ENCODE measurements around the gene SGPL1.

The SGPL1 gene

DNA sequence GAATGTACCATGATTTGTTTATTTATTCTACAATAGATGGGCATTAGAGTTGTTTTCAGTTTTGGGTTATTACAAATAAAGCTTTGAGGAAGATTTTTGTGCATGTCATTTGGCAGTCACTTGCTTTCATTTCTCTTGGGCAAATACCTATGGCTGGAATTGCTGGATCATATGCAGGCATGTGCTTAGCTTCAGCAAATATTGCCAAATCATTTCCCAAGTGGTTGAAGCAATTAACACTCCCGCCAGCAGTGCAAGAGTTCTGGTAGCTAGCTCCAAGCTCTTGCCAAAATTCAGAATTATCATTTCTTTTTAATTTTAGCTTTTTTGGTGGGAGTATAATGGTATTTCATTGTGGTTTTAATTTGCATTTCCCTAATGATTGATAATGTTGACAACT lies 105.5 kb downstream of the SGPL1 start:
- H3K23ac ChIP-seq (ENCODE audit: low read length) = no peak overlapping the region
- DNase-seq = no peak
- no peak overlapping the region for H2BK120ac ChIP-seq (ENCODE audit: insufficient read depth, low read length, poor library complexity)
- H2AK5ac ChIP-seq (ENCODE audit: low read length) = no peak overlapping the region
- no peak overlapping the region for H4K8ac ChIP-seq (ENCODE audit: low read depth, low read length)
- no peaks in the 10 kb centered on the region for H3K79me2 ChIP-seq (ENCODE audit: control insufficient read depth, insufficient read depth, low read length, poor library complexity)
- no peaks in the 10 kb centered on the region for H3K4me1 ChIP-seq (ENCODE audit: control insufficient read depth in 1 of 2, insufficient read depth in 2 of 2, low read length in 2 of 2)
- no peaks in the 10 kb centered on the region for H3K36me3 ChIP-seq (ENCODE audit: control insufficient read depth in 1 of 2, insufficient read depth in 2 of 2, low read length in 2 of 2)
- WGBS (ENCODE audit: extremely low coverage, insufficient coverage, insufficient read length) = no CpG with 5 or more reads among the region's 1 CpG
- H4K91ac ChIP-seq (ENCODE audit: low read depth, low read length) = no peak overlapping the region
- no peaks in the 10 kb centered on the region for H3K27me3 ChIP-seq (ENCODE audit: insufficient read depth, low read length)
- H2BK12ac ChIP-seq (ENCODE audit: low read length) = no peak overlapping the region
- H2AFZ ChIP-seq (ENCODE audit: insufficient read depth, low read length, poor library complexity) = no peak overlapping the region
- no peak overlapping the region for H2BK5ac ChIP-seq (ENCODE audit: low read depth, low read length, poor library complexity)
- H3K18ac ChIP-seq (ENCODE audit: low read length) = no peak overlapping the region
- H3K4ac ChIP-seq (ENCODE audit: low read depth, low read length) = no peak overlapping the region
- H4K12ac ChIP-seq (ENCODE audit: low read depth, low read length) = no peak overlapping the region
- no peak overlapping the region for H3K27ac ChIP-seq (ENCODE audit: low read depth, low read length)
- H3K4me3 ChIP-seq (ENCODE audit: low read depth, low read length) = no peak overlapping the region
- H3K79me1 ChIP-seq (ENCODE audit: low read length) = no peaks in the 10 kb centered on the region
- H3K4me2 ChIP-seq (ENCODE audit: low read length) = no peak overlapping the region
- H3K9me3 ChIP-seq (ENCODE audit: insufficient read depth, low read depth, low read length) = peaks cover 1% of the 10 kb centered on the region
- H3K14ac ChIP-seq (ENCODE audit: low read length) = no peak overlapping the region
- H3K9ac ChIP-seq (ENCODE audit: low read length) = no peak overlapping the region

DNA sequence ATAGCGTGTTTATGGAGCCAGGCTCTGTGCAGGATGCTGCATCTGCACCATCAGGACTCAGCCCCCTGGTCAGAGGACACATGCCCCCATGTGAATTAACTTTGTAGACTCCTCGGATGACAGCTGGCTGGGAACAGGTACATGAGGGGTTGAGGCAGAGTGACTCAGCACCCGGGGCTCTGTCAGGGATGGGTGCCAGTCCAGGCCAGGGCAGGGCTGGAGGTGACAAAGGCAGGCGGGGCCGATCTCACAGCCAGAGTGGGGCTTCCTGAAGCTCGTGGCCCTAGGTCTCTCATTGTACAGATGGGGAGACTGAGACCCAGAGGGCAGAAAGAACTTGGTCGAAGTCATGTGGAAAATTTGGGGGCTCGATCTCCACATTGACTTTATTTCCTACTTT lies 107.9 kb downstream of the SGPL1 start:
- no peaks in the 10 kb centered on the region for H3K79me2 ChIP-seq (ENCODE audit: control insufficient read depth, insufficient read depth, low read length, poor library complexity)
- H3K4ac ChIP-seq (ENCODE audit: low read depth, low read length) = no peak overlapping the region
- H2AFZ ChIP-seq (ENCODE audit: insufficient read depth, low read length, poor library complexity) = no peak overlapping the region
- H2AK5ac ChIP-seq (ENCODE audit: low read length) = no peak overlapping the region
- H3K4me2 ChIP-seq (ENCODE audit: low read length) = no peak overlapping the region
- no peak overlapping the region for H3K14ac ChIP-seq (ENCODE audit: low read length)
- H3K9me3 ChIP-seq (ENCODE audit: insufficient read depth, low read depth, low read length) = no peaks in the 10 kb centered on the region
- DNase-seq = no peak
- H3K27ac ChIP-seq (ENCODE audit: low read depth, low read length) = no peak overlapping the region
- no peak overlapping the region for H2BK12ac ChIP-seq (ENCODE audit: low read length)
- no peaks in the 10 kb centered on the region for H3K27me3 ChIP-seq (ENCODE audit: insufficient read depth, low read length)
- H4K12ac ChIP-seq (ENCODE audit: low read depth, low read length) = no peak overlapping the region
- no peaks in the 10 kb centered on the region for H3K79me1 ChIP-seq (ENCODE audit: low read length)
- no peaks in the 10 kb centered on the region for H3K36me3 ChIP-seq (ENCODE audit: control insufficient read depth in 1 of 2, insufficient read depth in 2 of 2, low read length in 2 of 2)
- H4K91ac ChIP-seq (ENCODE audit: low read depth, low read length) = no peak overlapping the region
- H2BK120ac ChIP-seq (ENCODE audit: insufficient read depth, low read length, poor library complexity) = no peak overlapping the region
- no peak overlapping the region for H2BK5ac ChIP-seq (ENCODE audit: low read depth, low read length, poor library complexity)
- no peaks in the 10 kb centered on the region for H3K4me1 ChIP-seq (ENCODE audit: control insufficient read depth in 1 of 2, insufficient read depth in 2 of 2, low read length in 2 of 2)
- no peak overlapping the region for H4K8ac ChIP-seq (ENCODE audit: low read depth, low read length)
- no CpG with 5 or more reads among the region's 8 CpGs for WGBS (ENCODE audit: extremely low coverage, insufficient coverage, insufficient read length)
- no peak overlapping the region for H3K23ac ChIP-seq (ENCODE audit: low read length)
- no peak overlapping the region for H3K18ac ChIP-seq (ENCODE audit: low read length)
- no peak overlapping the region for H3K9ac ChIP-seq (ENCODE audit: low read length)
- no peak overlapping the region for H3K4me3 ChIP-seq (ENCODE audit: low read depth, low read length)

DNA sequence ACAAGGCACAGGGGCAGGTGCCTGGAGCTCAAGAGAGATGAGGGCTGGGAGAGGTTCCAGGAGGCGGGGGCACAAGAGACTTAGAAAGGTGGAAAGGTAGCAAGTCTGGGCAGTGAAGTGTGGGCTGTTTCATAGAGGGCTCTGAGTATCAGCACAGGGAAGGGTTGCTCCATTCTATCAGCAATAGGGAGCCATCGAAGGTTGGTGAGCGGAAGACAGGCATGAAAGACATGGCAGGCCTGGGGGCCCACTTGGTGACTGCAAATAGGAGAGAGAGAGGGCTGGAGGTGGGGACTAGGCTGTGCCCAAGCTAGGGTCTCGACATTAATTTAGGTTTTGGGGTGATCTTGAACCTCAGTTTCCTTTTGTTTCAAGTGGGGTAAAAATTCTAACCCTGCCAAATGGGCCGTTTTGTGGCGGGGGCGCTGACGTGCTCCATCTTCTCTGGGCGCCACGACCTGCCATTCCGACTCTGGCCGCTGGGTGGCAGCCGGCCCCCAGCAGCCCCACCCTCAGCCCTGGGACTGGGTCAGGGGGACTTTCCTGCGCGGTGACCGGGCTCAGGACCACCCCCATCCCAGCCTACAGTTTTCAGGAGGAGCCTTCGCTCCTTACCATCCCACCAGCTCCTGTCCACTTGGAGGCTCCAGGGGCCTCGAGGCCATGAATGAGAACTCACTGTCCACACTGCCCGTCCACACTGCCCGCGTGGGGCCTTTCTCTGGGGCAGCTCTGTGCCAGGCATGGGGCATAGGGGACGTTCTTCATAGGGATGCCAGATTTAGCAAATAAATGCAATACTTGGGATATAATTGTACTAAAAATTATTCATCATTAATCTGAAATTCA lies 109.9 kb downstream of the SGPL1 start:
- H2AFZ ChIP-seq (ENCODE audit: insufficient read depth, low read length, poor library complexity) = no peak overlapping the region
- H3K4ac ChIP-seq (ENCODE audit: low read depth, low read length) = no peak overlapping the region
- no peak overlapping the region for H3K23ac ChIP-seq (ENCODE audit: low read length)
- WGBS (ENCODE audit: extremely low coverage, insufficient coverage, insufficient read length) = no CpG with 5 or more reads among the region's 22 CpGs
- H3K4me2 ChIP-seq (ENCODE audit: low read length) = no peak overlapping the region
- H3K9me3 ChIP-seq (ENCODE audit: insufficient read depth, low read depth, low read length) = no peaks in the 10 kb centered on the region
- H3K18ac ChIP-seq (ENCODE audit: low read length) = no peak overlapping the region
- no peak overlapping the region for H3K14ac ChIP-seq (ENCODE audit: low read length)
- no peak overlapping the region for H2BK12ac ChIP-seq (ENCODE audit: low read length)
- no peaks in the 10 kb centered on the region for H3K36me3 ChIP-seq (ENCODE audit: control insufficient read depth in 1 of 2, insufficient read depth in 2 of 2, low read length in 2 of 2)
- H3K79me1 ChIP-seq (ENCODE audit: low read length) = no peaks in the 10 kb centered on the region
- H3K4me1 ChIP-seq (ENCODE audit: control insufficient read depth in 1 of 2, insufficient read depth in 2 of 2, low read length in 2 of 2) = no peaks in the 10 kb centered on the region
- no peak overlapping the region for H3K27ac ChIP-seq (ENCODE audit: low read depth, low read length)
- H2AK5ac ChIP-seq (ENCODE audit: low read length) = no peak overlapping the region
- H3K4me3 ChIP-seq (ENCODE audit: low read depth, low read length) = no peak overlapping the region
- H4K12ac ChIP-seq (ENCODE audit: low read depth, low read length) = no peak overlapping the region
- no peaks in the 10 kb centered on the region for H3K27me3 ChIP-seq (ENCODE audit: insufficient read depth, low read length)
- H4K91ac ChIP-seq (ENCODE audit: low read depth, low read length) = no peak overlapping the region
- H2BK120ac ChIP-seq (ENCODE audit: insufficient read depth, low read length, poor library complexity) = no peak overlapping the region
- no peak overlapping the region for H4K8ac ChIP-seq (ENCODE audit: low read depth, low read length)
- no peaks in the 10 kb centered on the region for H3K79me2 ChIP-seq (ENCODE audit: control insufficient read depth, insufficient read depth, low read length, poor library complexity)
- H3K9ac ChIP-seq (ENCODE audit: low read length) = no peak overlapping the region
- no peak overlapping the region for H2BK5ac ChIP-seq (ENCODE audit: low read depth, low read length, poor library complexity)
- peak in 1 of 2 donors; percentile 50 for DNase-seq

DNA sequence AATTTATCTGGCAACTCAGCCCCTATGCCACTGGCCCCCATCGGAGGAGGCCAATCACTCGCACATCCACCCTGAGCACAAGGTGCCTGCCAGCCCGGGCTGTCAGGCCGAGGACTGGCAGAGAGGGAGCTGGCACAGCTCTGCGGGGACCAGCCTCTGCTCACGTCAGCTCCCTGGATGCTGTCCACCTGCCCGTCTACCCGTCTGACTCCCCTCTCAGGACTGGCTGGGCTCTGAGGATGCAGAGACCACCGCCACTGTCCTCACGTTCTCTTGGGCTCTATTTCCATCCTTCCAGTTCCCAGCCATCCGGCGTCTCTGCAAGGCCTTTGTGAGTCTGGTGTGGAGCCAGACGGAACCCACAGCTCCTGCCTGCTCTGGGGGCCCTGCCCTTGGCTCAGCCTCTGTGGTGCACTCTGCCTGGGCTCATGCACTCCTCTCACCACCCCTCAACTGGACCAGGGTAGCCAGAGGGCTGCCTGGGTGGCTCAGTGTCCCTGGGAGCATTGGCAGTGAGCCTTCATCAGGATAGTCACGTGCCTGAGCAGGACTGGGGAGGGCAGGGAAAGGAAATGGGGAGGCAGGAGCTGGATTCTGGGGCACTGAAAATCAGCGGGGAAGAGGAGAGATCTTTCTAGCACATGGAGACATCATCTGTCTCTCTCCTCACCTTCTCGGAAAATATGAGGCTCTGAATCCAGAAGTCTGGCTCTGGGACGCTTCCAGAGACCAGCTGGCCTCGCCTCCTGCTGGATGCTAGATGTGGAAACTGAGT lies 110.7 kb downstream of the SGPL1 start:
- no peak overlapping the region for H3K23ac ChIP-seq (ENCODE audit: low read length)
- H3K4me2 ChIP-seq (ENCODE audit: low read length) = no peak overlapping the region
- no peaks in the 10 kb centered on the region for H3K79me2 ChIP-seq (ENCODE audit: control insufficient read depth, insufficient read depth, low read length, poor library complexity)
- no peak overlapping the region for H3K14ac ChIP-seq (ENCODE audit: low read length)
- no peak overlapping the region for H2BK12ac ChIP-seq (ENCODE audit: low read length)
- no peak overlapping the region for H3K4me3 ChIP-seq (ENCODE audit: low read depth, low read length)
- WGBS (ENCODE audit: extremely low coverage, insufficient coverage, insufficient read length) = no CpG with 5 or more reads among the region's 18 CpGs
- no peaks in the 10 kb centered on the region for H3K36me3 ChIP-seq (ENCODE audit: control insufficient read depth in 1 of 2, insufficient read depth in 2 of 2, low read length in 2 of 2)
- no peaks in the 10 kb centered on the region for H3K79me1 ChIP-seq (ENCODE audit: low read length)
- H3K9ac ChIP-seq (ENCODE audit: low read length) = no peak overlapping the region
- no peak overlapping the region for H4K12ac ChIP-seq (ENCODE audit: low read depth, low read length)
- H2BK5ac ChIP-seq (ENCODE audit: low read depth, low read length, poor library complexity) = no peak overlapping the region
- no peaks in the 10 kb centered on the region for H3K4me1 ChIP-seq (ENCODE audit: control insufficient read depth in 1 of 2, insufficient read depth in 2 of 2, low read length in 2 of 2)
- H2AFZ ChIP-seq (ENCODE audit: insufficient read depth, low read length, poor library complexity) = no peak overlapping the region
- no peak overlapping the region for H4K8ac ChIP-seq (ENCODE audit: low read depth, low read length)
- no peak for DNase-seq
- H2BK120ac ChIP-seq (ENCODE audit: insufficient read depth, low read length, poor library complexity) = no peak overlapping the region
- H3K9me3 ChIP-seq (ENCODE audit: insufficient read depth, low read depth, low read length) = no peaks in the 10 kb centered on the region
- no peak overlapping the region for H3K4ac ChIP-seq (ENCODE audit: low read depth, low read length)
- H3K27me3 ChIP-seq (ENCODE audit: insufficient read depth, low read length) = no peaks in the 10 kb centered on the region
- no peak overlapping the region for H4K91ac ChIP-seq (ENCODE audit: low read depth, low read length)
- no peak overlapping the region for H2AK5ac ChIP-seq (ENCODE audit: low read length)
- H3K27ac ChIP-seq (ENCODE audit: low read depth, low read length) = no peak overlapping the region
- H3K18ac ChIP-seq (ENCODE audit: low read length) = no peak overlapping the region

All from trophoblast cell (in vitro differentiated cells and primary cell).